Hippocampal formation (tissue), 2 donors: Measurements from ENCODE around the gene TFAM.
"Not testable (repeated sequence)": the region's sequence is repeated elsewhere in the genome, so short reads cannot be mapped to it uniquely, and the experiment has no call there.

Source experiments
- DNase-seq, 2 donors: peaks; one replicate each; lab custom pipeline; 2025; lab: John Stamatoyannopoulos, UW

Gene TFAM

GRCh38 chr10:58372607-58373441 lies 12.4 kb upstream of the TFAM start:
- DNase-seq, result no peak

GRCh38 chr10:58373442-58373827 lies 11.8 kb upstream of the TFAM start:
- no peak for DNase-seq

DNA sequence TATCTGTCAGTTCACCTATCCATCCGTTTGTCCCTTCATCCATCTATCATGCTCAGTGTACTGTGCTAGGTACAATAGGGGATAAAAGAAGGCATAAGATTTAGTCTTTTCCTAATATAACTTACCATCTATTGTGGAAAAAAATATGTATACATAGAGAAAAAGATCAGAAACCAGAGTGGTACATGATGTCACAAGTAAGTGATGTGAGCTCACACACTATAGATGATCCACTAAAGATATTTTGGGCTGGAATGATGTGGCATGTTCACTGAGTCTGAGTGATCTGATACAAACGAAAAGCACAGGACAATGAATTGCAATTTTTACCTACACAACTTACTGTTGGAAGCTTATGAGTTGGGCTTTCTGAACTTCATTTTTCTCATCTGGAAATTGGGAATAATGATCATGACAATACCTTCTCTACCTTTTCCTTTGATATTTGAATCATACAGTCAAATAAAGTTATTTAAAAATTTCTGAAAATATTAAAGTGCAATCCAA lies 2.7 kb upstream of the TFAM start:
- no peak for DNase-seq

- peak in 1 of 2 donors; percentile 42 for DNase-seq
These were observed 1.1 kb upstream of the TFAM start for GRCh38 chr10:58384095-58384494.

DNA sequence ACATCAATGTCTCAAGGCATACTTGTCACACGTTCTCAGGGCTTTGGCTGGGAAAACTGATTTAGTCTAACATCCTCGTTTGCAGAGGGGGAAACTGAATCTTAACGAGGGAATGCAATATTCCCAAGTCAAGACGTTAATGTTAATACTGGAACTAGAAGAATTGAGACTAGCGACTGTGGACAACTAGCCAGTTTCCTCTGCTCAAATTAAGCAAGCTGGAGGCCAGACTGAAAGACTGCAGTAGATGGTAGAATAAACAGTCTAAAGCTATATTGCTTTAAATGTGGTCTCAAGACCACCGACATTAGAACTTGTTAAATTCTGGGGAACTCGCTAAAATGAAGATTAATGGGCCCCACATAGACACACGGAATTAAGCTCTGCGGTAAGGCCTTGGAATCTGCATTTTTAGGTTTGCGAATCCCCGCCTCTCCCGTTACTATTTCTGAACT lies 639 bp upstream of the TFAM start:
- DNase-seq, result peak in 1 of 2 donors; percentile 70

- DNase-seq, result no peak
These were observed 538 bp downstream of the TFAM start for GRCh38 chr10:58385784-58386112.

DNA sequence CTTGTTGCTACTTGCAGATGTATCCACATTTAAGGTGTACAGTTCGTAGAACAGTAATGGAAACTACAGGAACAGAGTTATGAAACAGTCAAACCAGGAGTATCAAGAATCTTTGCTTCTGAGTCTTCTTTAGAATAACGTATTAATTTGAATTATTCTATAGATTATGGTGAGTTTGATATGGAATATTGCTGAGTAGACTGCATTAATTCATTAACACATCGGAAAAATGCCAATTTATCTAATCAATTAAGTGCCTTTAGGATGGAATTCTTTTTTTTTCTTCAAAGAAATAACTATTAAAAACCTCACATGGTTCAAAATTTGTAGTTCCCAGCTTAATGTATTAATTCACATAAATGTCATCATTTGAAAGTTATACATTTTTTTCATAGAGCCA lies 3.8 kb downstream of the TFAM start:
- DNase-seq, result no peak

DNA sequence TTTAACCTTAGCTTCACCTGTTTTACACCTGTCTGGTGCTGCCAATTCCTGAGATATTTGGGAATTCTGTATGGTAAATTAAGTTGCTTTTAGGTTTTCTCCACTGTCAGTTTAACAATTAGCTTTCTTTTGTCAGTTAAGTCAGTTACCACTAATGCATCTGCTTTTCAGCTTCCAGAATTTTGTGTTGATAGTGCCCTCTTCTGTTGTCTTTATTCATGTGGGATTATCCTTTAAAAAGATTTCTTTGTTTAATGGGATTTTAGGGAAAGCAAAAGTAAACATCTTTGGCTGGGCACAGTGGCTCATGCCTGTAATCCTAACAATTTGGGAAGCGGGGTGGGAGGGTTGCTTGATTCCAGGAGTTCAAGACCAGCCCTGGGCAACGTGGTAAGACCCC lies 8.1 kb downstream of the TFAM start:
- peak in 1 of 2 donors; percentile 39 for DNase-seq

- DNase-seq, result no peak
These were observed 9.3 kb downstream of the TFAM start for GRCh38 chr10:58394471-58394870.

DNA sequence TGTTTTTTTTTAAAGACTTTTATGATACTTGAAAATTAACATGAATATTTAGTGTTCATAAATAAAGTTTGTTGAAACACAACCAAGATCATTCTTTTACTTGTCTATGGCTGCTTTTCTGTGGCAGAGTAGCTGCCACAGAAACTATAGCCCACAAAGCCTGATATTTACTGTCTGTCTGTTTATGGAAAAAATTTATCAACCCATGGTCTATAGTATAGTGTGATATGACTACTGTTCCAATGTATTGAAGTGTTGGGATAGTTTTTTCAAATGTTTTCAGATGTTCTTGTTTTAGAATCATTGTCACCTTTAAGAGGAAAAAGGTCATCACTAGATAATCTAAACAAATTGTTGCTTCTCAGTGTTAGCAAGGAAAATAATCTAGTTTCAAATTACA lies 10.8 kb downstream of the TFAM start:
- no peak for DNase-seq

DNA sequence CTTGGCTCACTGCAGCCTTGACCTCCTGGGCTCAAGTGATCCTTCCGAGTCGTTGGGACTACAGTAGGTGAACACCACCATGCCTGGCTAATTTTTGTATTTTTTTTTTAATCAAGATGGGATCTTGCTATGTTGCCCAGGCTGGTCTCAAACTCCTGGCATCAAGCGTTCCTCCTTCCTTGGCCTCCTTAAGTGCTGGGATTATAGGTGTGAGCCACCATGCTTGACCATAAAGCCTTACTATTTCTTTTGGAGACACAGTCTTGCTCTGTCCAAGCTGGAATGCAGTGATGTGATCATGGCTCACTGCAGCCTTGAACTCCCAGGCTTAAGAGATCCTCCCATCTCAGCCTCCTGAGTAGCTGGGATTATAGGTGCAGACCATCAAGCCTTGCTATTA lies 12.6 kb downstream of the TFAM start:
- no peak for DNase-seq

DNA sequence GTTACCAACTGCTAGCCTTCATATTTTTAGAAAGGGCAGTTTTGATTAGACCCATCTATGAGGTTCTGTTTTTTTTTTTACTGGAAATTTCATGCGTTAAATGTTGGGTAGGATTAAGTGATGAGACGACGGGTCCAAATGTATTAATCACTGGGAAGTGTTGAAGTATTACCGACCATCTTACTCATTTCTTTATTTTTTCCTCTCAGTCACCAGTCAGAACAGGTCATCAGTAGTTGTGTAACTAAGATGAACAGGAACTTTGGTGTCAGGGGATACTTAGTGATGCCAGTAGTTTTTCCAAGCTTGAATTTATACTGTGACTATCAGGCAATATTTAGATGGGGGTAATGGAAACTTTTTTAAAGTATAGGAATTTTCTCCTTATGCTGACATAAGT lies 14.2 kb downstream of the TFAM start:
- no peak for DNase-seq

DNA sequence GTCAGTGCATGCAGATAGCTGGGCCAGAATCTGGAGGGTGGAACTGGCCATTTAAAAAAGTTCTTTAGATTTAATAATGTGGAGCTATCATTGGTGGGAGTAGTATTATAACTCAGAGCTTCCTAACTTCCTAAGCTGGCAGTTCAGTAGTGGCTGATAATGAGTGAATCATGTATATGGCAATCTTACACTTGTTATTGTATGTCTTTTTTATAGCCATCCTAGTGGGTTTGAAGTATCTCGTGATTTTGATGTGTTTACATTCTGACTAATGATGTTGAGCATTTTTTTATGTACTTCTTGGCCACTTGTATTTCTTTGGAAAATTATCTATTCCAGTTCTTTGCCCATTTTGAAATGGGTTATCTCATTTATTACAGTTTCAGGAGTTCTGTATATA lies 15.4 kb downstream of the TFAM start:
- DNase-seq, result no peak

GRCh38 chr10:58404001-58404400 lies 18.8 kb downstream of the TFAM start:
- DNase-seq, result no peak

DNA sequence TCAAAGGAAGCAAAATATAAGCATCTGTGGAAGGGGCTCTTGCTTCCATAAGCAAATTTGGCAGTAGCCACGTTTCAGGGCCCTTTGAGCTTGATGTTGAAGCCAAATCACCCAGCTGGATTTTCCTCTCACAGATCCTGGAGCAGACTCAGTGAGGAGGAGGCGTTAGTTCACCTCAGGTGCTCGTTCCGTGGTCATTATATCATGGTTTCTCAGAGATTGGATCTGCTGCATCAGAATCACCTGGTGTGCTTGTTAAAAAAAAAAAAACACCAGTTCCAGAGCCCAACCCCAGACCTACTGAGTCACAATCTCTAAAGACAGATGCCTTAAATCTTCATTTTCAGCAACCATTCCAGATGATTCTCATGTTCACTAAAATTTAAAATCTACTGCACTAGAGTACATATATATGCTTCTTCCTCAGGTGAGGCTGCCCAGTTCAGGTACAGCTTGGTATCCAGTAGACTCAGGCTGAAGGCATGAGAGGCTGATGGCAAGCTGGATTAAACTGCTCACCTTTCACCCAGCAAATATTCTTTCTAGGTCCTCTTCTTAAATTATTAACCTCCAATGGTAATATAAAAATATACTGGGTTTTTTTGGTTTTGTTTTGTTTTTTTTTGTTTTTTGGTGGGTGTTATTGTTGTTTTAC lies 24.9 kb downstream of the TFAM start:
- no peak for DNase-seq

GRCh38 chr10:58412502-58412961 lies 27.3 kb downstream of the TFAM start:
- DNase-seq, result no peak

- peak in 1 of 2 donors; percentile 51 for DNase-seq
These were observed 29.2 kb downstream of the TFAM start for GRCh38 chr10:58414270-58415041.

DNA sequence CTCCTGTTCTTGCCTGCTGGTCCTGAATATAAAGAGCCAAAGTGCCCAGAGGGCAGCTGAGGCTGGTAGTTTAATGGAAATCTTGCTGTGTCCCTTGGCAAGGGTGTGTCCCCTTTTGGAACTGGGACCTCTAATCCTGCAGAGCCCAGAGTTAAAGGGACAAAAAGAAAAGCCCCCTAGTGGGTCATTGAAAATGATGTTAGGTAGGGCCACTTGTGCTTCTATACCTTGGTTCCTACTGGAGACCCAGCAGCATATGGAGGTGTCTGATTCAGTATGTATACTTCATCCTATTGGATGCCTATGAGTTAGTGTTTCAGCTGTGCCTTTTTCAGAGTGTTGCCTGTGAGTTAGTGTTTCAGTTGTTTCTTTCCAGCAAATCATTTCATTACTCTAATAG lies 30.5 kb downstream of the TFAM start:
- no peak for DNase-seq

- DNase-seq, result not testable (repeated sequence)
These were observed 32.7 kb downstream of the TFAM start for GRCh38 chr10:58417902-58418301.

DNA sequence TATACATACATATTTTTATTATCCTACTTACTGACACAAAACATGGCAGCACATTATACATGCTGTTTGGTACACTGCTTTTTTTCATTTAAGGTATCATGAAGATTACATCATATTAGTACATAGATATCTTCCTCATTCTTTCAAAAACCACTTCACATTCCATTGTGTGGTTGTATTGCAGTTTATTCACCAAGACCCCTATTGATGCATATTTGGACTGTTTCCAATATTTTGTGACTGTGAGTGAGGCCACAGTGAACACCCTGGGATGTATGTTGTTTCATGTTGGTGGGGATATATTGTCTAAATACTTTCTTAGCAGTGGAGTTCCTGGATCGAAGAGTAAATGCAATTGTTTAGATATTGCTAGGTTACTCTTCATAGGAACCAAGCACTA lies 39.0 kb downstream of the TFAM start:
- DNase-seq, result no peak

GRCh38 chr10:58428436-58428835 lies 43.2 kb downstream of the TFAM start:
- DNase-seq, result not testable (repeated sequence)

DNA sequence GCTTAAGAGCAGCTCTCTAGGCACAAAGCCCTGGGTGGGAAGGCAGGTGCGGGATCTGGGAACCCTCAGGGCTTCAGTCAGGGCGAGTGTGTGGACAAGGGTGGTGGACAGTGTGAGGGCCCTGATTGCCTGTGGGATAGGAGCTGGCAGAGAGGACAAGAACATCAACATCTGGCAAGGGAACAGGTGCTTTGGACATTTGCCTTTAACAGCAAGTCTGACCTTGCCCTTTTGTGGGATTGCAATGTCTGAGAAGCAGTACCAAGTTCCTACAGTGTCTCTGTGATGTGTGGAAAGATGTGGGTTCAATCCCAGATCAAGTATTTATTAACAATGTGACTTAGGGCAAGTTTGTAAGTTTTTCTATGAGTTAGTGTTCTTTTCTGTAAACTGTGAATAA lies 46.7 kb downstream of the TFAM start:
- no peak for DNase-seq

GRCh38 chr10:58433066-58433465 lies 47.9 kb downstream of the TFAM start:
- DNase-seq, result no peak
